ENCODE measurements around the gene PLCB1. TPM values are rescaled to one million over a fixed set of nuclear protein-coding genes. Genes with fewer than 3 reads are reported as not detected.

PLCB1 gene
- total and polyA plus RNA-seq, 2 experiments from 2014 or later = 14.9 to 20.7 TPM

- TF ChIP-seq, protein P1, sequence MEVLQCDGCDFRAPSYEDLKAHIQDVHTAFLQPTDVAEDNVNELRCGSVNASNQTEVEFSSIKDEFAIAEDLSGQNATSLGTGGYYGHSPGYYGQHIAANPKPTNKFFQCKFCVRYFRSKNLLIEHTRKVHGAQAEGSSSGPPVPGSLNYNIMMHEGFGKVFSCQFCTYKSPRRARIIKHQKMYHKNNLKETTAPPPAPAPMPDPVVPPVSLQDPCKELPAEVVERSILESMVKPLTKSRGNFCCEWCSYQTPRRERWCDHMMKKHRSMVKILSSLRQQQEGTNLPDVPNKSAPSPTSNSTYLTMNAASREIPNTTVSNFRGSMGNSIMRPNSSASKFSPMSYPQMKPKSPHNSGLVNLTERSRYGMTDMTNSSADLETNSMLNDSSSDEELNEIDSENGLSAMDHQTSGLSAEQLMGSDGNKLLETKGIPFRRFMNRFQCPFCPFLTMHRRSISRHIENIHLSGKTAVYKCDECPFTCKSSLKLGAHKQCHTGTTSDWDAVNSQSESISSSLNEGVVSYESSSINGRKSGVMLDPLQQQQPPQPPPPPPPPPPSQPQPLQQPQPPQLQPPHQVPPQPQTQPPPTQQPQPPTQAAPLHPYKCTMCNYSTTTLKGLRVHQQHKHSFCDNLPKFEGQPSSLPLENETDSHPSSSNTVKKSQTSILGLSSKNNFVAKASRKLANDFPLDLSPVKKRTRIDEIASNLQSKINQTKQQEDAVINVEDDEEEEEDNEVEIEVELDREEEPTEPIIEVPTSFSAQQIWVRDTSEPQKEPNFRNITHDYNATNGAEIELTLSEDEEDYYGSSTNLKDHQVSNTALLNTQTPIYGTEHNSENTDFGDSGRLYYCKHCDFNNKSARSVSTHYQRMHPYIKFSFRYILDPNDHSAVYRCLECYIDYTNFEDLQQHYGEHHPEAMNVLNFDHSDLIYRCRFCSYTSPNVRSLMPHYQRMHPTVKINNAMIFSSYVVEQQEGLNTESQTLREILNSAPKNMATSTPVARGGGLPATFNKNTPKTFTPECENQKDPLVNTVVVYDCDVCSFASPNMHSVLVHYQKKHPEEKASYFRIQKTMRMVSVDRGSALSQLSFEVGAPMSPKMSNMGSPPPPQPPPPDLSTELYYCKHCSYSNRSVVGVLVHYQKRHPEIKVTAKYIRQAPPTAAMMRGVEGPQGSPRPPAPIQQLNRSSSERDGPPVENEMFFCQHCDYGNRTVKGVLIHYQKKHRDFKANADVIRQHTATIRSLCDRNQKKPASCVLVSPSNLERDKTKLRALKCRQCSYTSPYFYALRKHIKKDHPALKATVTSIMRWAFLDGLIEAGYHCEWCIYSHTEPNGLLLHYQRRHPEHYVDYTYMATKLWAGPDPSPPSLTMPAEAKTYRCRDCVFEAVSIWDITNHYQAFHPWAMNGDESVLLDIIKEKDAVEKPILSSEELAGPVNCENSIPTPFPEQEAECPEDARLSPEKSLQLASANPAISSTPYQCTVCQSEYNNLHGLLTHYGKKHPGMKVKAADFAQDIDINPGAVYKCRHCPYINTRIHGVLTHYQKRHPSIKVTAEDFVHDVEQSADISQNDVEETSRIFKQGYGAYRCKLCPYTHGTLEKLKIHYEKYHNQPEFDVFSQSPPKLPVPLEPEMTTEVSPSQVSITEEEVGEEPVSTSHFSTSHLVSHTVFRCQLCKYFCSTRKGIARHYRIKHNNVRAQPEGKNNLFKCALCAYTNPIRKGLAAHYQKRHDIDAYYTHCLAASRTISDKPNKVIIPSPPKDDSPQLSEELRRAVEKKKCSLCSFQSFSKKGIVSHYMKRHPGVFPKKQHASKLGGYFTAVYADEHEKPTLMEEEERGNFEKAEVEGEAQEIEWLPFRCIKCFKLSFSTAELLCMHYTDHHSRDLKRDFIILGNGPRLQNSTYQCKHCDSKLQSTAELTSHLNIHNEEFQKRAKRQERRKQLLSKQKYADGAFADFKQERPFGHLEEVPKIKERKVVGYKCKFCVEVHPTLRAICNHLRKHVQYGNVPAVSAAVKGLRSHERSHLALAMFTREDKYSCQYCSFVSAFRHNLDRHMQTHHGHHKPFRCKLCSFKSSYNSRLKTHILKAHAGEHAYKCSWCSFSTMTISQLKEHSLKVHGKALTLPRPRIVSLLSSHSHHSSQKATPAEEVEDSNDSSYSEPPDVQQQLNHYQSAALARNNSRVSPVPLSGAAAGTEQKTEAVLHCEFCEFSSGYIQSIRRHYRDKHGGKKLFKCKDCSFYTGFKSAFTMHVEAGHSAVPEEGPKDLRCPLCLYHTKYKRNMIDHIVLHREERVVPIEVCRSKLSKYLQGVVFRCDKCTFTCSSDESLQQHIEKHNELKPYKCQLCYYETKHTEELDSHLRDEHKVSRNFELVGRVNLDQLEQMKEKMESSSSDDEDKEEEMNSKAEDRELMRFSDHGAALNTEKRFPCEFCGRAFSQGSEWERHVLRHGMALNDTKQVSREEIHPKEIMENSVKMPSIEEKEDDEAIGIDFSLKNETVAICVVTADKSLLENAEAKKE (CRISPR knock-in tag; IDR thresholded peaks at IDR 0.05) = no peak
- TF ChIP-seq EZH2phosphoT487 (IDR thresholded peaks at IDR 0.05; ENCODE audit: unreplicated experiment) = no peak
These were observed 171.6 kb downstream of the PLCB1 start (continued) for GRCh38 chr20:8303651-8304050.

- no peaks in the 10 kb centered on the region for H3K79me2 ChIP-seq (replicated peaks; ENCODE audit: insufficient read depth)
- no peaks in the 10 kb centered on the region for H4K20me1 ChIP-seq (replicated peaks; ENCODE audit: insufficient read depth)
- no peak overlapping the region for H3K27ac ChIP-seq (ENCODE audit: low read depth)
- H3K4me1 Mint-ChIP-seq = peaks cover 14% of the 10 kb centered on the region; the same call in 2 of the 3 replicates
- no peak overlapping the region for H3K4me3 ChIP-seq
- no peak overlapping the region for H3K27ac Mint-ChIP-seq
- no peaks in the 10 kb centered on the region for H3K36me3 Mint-ChIP-seq (ENCODE audit: low read depth)
- H3K27me3 Mint-ChIP-seq (ENCODE audit: insufficient read depth, low read depth, poor library complexity) = peaks cover 2% of the 10 kb centered on the region
- H3K9me3 Mint-ChIP-seq = no peaks in the 10 kb centered on the region
- no peaks in the 10 kb centered on the region for H3K27me3 ChIP-seq (ENCODE audit: insufficient read depth)
- no peak overlapping the region for H2AFZ ChIP-seq
- ATAC-seq = no peak
- H3K4me1 ChIP-seq (ENCODE audit: insufficient read depth) = peaks cover 12% of the 10 kb centered on the region
- no peaks in the 10 kb centered on the region for H3K36me3 ChIP-seq (ENCODE audit: insufficient read depth)
- DNase-seq (ENCODE audit: low spot score) = no peak
- TF ChIP-seq ZNF331 (CRISPR knock-in tag; IDR thresholded peaks at IDR 0.05; ENCODE audit: low read depth) = no peak
- TF ChIP-seq POLR2AphosphoS5 (IDR thresholded peaks at IDR 0.05; ENCODE audit: low read depth) = no peak
- TF ChIP-seq, protein P2, sequence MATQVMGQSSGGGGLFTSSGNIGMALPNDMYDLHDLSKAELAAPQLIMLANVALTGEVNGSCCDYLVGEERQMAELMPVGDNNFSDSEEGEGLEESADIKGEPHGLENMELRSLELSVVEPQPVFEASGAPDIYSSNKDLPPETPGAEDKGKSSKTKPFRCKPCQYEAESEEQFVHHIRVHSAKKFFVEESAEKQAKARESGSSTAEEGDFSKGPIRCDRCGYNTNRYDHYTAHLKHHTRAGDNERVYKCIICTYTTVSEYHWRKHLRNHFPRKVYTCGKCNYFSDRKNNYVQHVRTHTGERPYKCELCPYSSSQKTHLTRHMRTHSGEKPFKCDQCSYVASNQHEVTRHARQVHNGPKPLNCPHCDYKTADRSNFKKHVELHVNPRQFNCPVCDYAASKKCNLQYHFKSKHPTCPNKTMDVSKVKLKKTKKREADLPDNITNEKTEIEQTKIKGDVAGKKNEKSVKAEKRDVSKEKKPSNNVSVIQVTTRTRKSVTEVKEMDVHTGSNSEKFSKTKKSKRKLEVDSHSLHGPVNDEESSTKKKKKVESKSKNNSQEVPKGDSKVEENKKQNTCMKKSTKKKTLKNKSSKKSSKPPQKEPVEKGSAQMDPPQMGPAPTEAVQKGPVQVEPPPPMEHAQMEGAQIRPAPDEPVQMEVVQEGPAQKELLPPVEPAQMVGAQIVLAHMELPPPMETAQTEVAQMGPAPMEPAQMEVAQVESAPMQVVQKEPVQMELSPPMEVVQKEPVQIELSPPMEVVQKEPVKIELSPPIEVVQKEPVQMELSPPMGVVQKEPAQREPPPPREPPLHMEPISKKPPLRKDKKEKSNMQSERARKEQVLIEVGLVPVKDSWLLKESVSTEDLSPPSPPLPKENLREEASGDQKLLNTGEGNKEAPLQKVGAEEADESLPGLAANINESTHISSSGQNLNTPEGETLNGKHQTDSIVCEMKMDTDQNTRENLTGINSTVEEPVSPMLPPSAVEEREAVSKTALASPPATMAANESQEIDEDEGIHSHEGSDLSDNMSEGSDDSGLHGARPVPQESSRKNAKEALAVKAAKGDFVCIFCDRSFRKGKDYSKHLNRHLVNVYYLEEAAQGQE (IDR thresholded peaks at IDR 0.05; ENCODE audit: unreplicated experiment) = no peak
- H3F3A ChIP-seq (replicated peaks; ENCODE audit: low read depth) = no peaks in the 10 kb centered on the region
- no peak overlapping the region for H3K4me2 ChIP-seq
- no peak overlapping the region for H3K4me3 Mint-ChIP-seq
- no peaks in the 10 kb centered on the region for H3K9me2 ChIP-seq (ENCODE audit: insufficient read depth)
These were observed 172.2 kb downstream of the PLCB1 start for GRCh38 chr20:8304124-8304816.
